Activated B cell treated with CpG ODN at 0.5 μM for 24 hours (primary cell): ENCODE results near the gene EGLN3. TPM values are rescaled to one million over a fixed set of nuclear protein-coding genes. Genes with fewer than 3 reads are reported as not detected.

Experiments
- ATAC-seq: fragments of 200-7000 bp; cut with Tn5 transposase; one replicate; pipeline ENCODE4 v1.10.0; 2021; ENCODE audit warnings: low read depth, mild to moderate bottlenecking, moderate library complexity
- CTCF ChIA-PET: fragments of 350-600 bp; sonication (Branson Sonifier 250); formaldehyde crosslinking; loops from one replicate; lab custom pipeline; 2021; ENCODE audit warnings: antibody characterized with exemption; lab: Charles Lee
- POLR2A ChIA-PET: fragments of 350-600 bp; sonication (Branson Sonifier 250); formaldehyde crosslinking; loops from one replicate; lab custom pipeline; 2021; ENCODE audit warnings: antibody characterized with exemption; lab: Charles Lee
- DNase-seq: peaks from one replicate; pipeline ENCODE4 v3.0.0; 2022
- H3K27ac Mint-ChIP-seq: one replicate; pipeline ENCODE4 v1.8.0; 2020; ENCODE audit warnings: mixed read lengths
- H3K27me3 Mint-ChIP-seq: one replicate; pipeline ENCODE4 v1.8.0; 2021; ENCODE audit warnings: mixed read lengths
- H3K36me3 Mint-ChIP-seq: one replicate; pipeline ENCODE4 v1.8.0; 2021; ENCODE audit warnings: low read depth, mixed read lengths
- H3K4me1 Mint-ChIP-seq: one replicate; pipeline ENCODE4 v1.8.0; 2021; ENCODE audit warnings: mixed read lengths
- H3K4me3 Mint-ChIP-seq: one replicate; pipeline ENCODE4 v1.8.0; 2020; ENCODE audit warnings: mild to moderate bottlenecking, mixed read lengths
- H3K9me3 Mint-ChIP-seq: one replicate; pipeline ENCODE4 v1.8.0; 2020; ENCODE audit warnings: mixed read lengths
- CTCF ChIP-seq: fragments of 200-600 bp; IDR thresholded peaks from one replicate; pipeline ENCODE4 v1.8.0; 2022; ENCODE audit warnings: antibody characterized with exemption, mild to moderate bottlenecking
- intact Hi-C: fragments of 100-400 bp; cut with micrococcal nuclease; formaldehyde crosslinking; loops from one replicate; pipeline ENCODE4 v1.15.1; 2024
- total RNA-seq: library from RNA; stranded (reverse); gene quantifications from 2 replicates; pipeline ENCODE4 v1.2.3, GENCODE V29; 2022

EGLN3 gene
- total RNA-seq, 1 donor from 2014 or later, result 0.33 TPM

GRCh38 chr14:33903369-33903768, 47.5 kb downstream of the EGLN3 start:
- Mint-ChIP-seq H3K36me3 (no peaks in the 10 kb centered on the region), H3K9me3 (no peaks in the 10 kb centered on the region), H3K4me3 (no peak overlapping the region), H3K27me3 (no peaks in the 10 kb centered on the region), H3K27ac (no peak overlapping the region), H3K4me1 (no peaks in the 10 kb centered on the region)
- no peak for TF ChIP-seq CTCF
- POLR2A ChIA-PET, result no interaction called here
- no peak for DNase-seq
- intact Hi-C loops, result no loop called here
- no peak for ATAC-seq
- CTCF ChIA-PET, result no interaction called here

- H3K27ac Mint-ChIP-seq, result no peak overlapping the region
- DNase-seq (no peak), ATAC-seq (no peak)
- no peak for TF ChIP-seq CTCF
- ChIA-PET POLR2A (no interaction called here), CTCF (no interaction called here)
- H3K9me3 Mint-ChIP-seq, result no peaks in the 10 kb centered on the region
- H3K4me1 Mint-ChIP-seq, result no peaks in the 10 kb centered on the region
- H3K4me3 Mint-ChIP-seq, result no peak overlapping the region
- H3K27me3 Mint-ChIP-seq, result no peaks in the 10 kb centered on the region
- no peaks in the 10 kb centered on the region for H3K36me3 Mint-ChIP-seq
- intact Hi-C loops, result no loop called here
Observed at GRCh38 chr14:33902363-33902762, 48.5 kb downstream of the EGLN3 start.

DNA sequence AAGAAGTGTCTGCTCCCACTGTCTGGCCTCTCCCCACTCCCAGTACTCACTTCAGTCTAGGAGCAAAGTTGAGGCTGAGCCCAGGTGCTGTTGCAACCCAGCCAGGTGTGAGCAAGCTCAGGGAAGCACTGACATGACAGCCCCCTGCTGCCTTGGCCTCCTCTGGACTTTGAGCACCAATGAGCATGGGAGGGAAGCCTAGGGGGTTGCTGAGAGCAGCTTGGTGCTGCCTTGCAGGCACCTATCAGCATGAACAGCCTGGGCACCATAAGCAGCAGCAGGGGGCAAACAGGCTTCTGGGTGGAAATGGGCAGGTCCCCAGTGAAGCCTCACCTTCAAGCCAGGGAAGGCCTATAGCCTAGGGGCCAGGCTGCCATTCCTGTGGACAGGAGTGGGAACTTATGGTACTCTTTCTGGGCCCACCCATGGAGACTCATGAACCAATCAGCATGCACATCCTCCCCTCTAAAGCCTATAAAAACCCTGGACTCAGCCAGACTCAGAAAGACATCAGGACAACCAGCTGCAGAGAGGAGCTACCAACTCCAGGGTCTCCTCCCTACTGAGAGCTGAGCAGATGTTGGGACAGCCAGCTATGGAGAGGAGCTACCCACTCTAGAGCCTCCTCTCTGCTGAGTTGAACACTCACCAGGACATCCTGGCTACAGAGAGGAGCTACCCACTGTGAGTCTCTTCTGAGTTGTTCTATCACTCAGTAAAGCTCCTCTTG, 49.3 kb downstream of the EGLN3 start:
- ATAC-seq (no peak), DNase-seq (no peak)
- H3K4me1 Mint-ChIP-seq, result no peaks in the 10 kb centered on the region
- H3K36me3 Mint-ChIP-seq, result no peaks in the 10 kb centered on the region
- intact Hi-C loops, result no loop called here
- H3K9me3 Mint-ChIP-seq, result no peaks in the 10 kb centered on the region
- ChIA-PET CTCF (no interaction called here), POLR2A (no interaction called here)
- no peaks in the 10 kb centered on the region for H3K27me3 Mint-ChIP-seq
- H3K4me3 Mint-ChIP-seq, result no peak overlapping the region
- no peak overlapping the region for H3K27ac Mint-ChIP-seq
- no peak for TF ChIP-seq CTCF

DNA sequence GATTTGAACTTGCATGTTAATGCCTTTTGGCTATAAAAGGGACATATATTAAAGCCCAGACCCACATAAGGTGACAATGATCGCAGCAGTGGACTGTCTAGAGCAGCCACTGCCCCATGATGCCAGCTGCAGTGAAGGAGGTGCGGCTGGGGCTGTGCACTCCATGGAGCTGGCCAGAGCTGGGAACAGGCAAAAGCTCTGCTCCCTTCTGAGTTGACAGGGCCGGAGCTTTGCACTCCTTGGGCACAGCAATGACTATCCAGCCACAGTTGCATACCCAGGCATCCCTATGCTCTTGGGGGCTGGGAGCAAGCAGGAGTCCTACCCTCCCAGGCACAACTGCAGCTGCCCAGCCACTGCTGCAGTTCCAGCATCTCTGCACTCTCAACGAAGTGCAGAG, 50.2 kb downstream of the EGLN3 start:
- ChIA-PET POLR2A (no interaction called here), CTCF (no interaction called here)
- Mint-ChIP-seq H3K4me1 (no peaks in the 10 kb centered on the region), H3K27me3 (no peaks in the 10 kb centered on the region), H3K9me3 (no peaks in the 10 kb centered on the region), H3K27ac (no peak overlapping the region), H3K4me3 (no peak overlapping the region), H3K36me3 (no peaks in the 10 kb centered on the region)
- DNase-seq (no peak), ATAC-seq (no peak)
- TF ChIP-seq CTCF, result no peak
- intact Hi-C loops, result no loop called here

DNA sequence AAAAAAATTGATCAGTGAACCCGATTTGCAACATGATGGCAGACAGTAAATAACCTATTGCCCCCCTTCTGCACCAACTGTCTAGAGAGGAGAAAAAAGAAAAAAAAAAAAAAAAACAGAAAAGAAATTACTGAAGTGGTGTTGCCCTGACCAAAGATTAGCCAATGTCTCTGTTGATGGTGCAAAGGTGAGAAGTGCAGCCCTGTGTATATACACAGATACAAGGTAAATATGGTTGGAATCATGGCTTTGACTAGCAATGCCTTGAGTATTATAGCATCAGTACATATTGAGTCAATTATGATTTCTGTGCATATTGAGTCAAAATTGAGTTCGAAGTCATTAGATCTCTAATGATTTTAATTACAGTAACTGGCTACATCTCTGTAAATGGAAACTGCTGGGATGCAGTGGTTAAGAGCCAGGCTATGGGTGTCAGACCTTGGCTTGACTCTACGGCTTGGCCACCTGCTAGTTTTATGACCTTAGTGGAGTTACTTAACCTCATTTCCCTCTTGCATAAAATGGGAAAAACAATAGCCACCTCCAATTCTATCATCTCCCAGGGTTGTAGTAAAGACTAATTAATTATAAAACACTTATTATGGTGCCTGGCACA, 51.0 kb downstream of the EGLN3 start:
- intact Hi-C loops, result no loop called here
- no peak overlapping the region for H3K4me3 Mint-ChIP-seq
- CTCF ChIA-PET, result no interaction called here
- peaks cover 4% of the 10 kb centered on the region for H3K9me3 Mint-ChIP-seq
- H3K27me3 Mint-ChIP-seq, result no peaks in the 10 kb centered on the region
- H3K4me1 Mint-ChIP-seq, result no peaks in the 10 kb centered on the region
- ATAC-seq (no peak), DNase-seq (no peak)
- H3K36me3 Mint-ChIP-seq, result no peaks in the 10 kb centered on the region
- TF ChIP-seq CTCF, result no peak
- no peak overlapping the region for H3K27ac Mint-ChIP-seq
- POLR2A ChIA-PET, result no interaction called here
